ENCODE measurements around the gene LIN52.
A peak's percentile ranks its signal among the peaks of the same experiment; 100 is the strongest.

GRCh38 chr14:74207943-74208342, 123.2 kb downstream of the LIN52 start:
- TF ChIP-seq CTCF (IDR thresholded peaks at IDR 0.05; ENCODE audit: low read depth, low read length) (peak; percentile 58), EZH2phosphoT487 (IDR thresholded peaks at IDR 0.05; ENCODE audit: low read depth) (no peak)

Data from OCI-LY3 (cell line).